ENCODE data around the gene JAG2.

Gene JAG2

DNA sequence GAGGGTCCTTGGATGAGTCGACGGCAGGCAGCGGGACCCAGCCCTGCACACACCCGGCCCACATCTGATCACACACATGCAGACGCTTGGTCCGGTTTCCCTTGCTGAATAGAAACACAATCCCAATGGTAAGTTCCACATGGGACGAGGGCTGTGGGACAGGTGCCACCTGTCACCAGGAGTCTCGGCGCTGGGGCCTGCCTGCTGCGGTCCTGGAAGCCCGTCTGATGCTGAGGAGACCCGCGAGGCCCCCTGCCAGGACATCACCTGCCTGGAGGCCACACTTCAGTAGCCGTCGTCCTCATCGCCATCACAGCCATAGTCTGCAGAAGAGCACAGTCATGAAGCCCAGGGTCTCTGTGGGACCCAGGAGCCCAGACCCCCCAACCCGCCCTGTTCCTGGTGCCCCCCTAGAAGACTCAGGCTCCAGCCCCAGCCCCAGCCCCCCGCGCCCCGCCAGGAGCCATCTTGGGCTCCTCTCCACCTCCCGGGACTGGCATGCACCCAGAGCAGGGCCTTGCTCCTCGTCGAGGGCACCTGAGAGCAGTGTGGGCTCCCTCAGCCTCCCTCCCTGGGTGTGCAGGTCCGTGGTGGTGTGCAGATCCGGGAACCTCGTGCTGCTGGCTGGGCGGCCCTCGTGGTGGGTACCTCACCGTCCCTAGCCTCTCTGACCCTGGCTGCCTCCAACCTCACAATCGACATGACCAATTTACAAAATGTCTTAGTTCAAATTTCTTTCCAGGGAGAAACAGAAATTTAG, 41.9 kb upstream of the JAG2 start:
- Histone ChIP-seq H3K27ac (ENCODE audit: low read depth, low read length) (no peak overlapping the region), H3K4me3 (ENCODE audit: low read depth in 1 of 2, low read length in 2 of 2) (no peak overlapping the region), H3K27me3 (ENCODE audit: control insufficient read depth in 1 of 2, insufficient read depth in 2 of 2, low read length in 2 of 2) (no peaks in the 10 kb centered on the region), H3K36me3 (ENCODE audit: control insufficient read depth in 1 of 2, insufficient read depth in 2 of 2, low read length in 2 of 2) (peaks cover 0 to 14% of the 10 kb centered on the region in 2 donors), H3K9ac (ENCODE audit: low read depth in 1 of 2, low read length in 2 of 2) (no peak overlapping the region), H3K4me1 (ENCODE audit: control insufficient read depth in 1 of 2, insufficient read depth in 2 of 2, low read length in 2 of 2) (peaks cover 0 to 5% of the 10 kb centered on the region in 2 donors), H3K9me3 (ENCODE audit: control insufficient read depth in 1 of 2, low read length in 2 of 2) (no peaks in the 10 kb centered on the region)

DNA sequence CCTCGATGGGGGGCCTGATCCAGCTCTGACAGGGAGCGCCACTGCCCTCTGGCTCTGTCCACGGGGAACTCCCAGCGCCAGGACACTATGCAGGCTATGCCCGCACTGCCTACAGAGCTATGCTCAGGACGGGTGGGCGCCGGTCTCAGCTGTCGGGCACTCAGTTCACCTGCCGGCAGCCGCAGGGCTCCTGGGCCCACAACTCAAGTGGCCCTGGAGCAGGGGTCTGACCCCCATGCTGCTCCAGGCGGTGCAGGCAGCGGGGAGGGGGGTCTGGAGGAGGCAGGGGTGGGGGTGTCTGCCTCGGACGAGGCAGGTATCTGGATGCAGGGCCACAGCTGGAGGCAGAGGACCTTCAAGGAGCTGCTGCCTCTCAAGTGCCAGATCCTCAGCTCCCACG, 41.1 kb upstream of the JAG2 start:
- H3K9me3 ChIP-seq (ENCODE audit: control insufficient read depth in 1 of 2, low read length in 2 of 2) = no peaks in the 10 kb centered on the region
- H3K9ac ChIP-seq (ENCODE audit: low read depth in 1 of 2, low read length in 2 of 2) = no peak overlapping the region
- H3K27me3 ChIP-seq (ENCODE audit: control insufficient read depth in 1 of 2, insufficient read depth in 2 of 2, low read length in 2 of 2) = no peaks in the 10 kb centered on the region
- peaks cover 0 to 8% of the 10 kb centered on the region in 2 donors for H3K36me3 ChIP-seq (ENCODE audit: control insufficient read depth in 1 of 2, insufficient read depth in 2 of 2, low read length in 2 of 2)
- peaks cover 3 to 9% of the 10 kb centered on the region in 2 donors for H3K4me1 ChIP-seq (ENCODE audit: control insufficient read depth in 1 of 2, insufficient read depth in 2 of 2, low read length in 2 of 2)
- H3K27ac ChIP-seq (ENCODE audit: low read depth, low read length) = no peak overlapping the region
- no peak overlapping the region for H3K4me3 ChIP-seq (ENCODE audit: low read depth in 1 of 2, low read length in 2 of 2)

DNA sequence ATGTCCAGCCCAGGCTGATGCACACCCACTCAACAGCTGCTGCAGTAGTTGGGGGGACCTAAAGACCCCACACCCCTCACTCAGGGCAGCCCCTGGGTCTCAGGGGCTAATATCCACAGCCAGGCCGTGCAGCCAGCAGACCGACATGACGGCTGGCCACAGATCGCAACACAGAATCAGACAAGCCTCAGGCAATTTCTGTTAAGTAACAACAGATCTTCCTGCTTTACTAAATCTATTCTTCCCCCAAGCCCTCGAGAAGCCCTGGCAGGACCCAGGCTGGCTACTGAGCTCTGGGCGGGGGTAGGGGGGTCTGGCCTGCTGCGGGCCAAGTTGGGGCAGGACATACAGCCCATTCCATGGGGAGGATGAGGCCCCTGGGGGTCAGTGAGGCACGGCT, 40.5 kb upstream of the JAG2 start:
- Histone ChIP-seq H3K9me3 (ENCODE audit: control insufficient read depth in 1 of 2, low read length in 2 of 2) (no peaks in the 10 kb centered on the region), H3K4me3 (ENCODE audit: low read depth in 1 of 2, low read length in 2 of 2) (no peak overlapping the region), H3K27ac (ENCODE audit: low read depth, low read length) (no peak overlapping the region), H3K9ac (ENCODE audit: low read depth in 1 of 2, low read length in 2 of 2) (no peak overlapping the region), H3K4me1 (ENCODE audit: control insufficient read depth in 1 of 2, insufficient read depth in 2 of 2, low read length in 2 of 2) (peaks cover 9 to 15% of the 10 kb centered on the region in 2 donors), H3K27me3 (ENCODE audit: control insufficient read depth in 1 of 2, insufficient read depth in 2 of 2, low read length in 2 of 2) (no peaks in the 10 kb centered on the region), H3K36me3 (ENCODE audit: control insufficient read depth in 1 of 2, insufficient read depth in 2 of 2, low read length in 2 of 2) (peaks cover 0 to 8% of the 10 kb centered on the region in 2 donors)

- H3K27me3 ChIP-seq (ENCODE audit: control insufficient read depth in 1 of 2, insufficient read depth in 2 of 2, low read length in 2 of 2) = peaks cover 0 to 3% of the 10 kb centered on the region in 2 donors
- H3K9me3 ChIP-seq (ENCODE audit: control insufficient read depth in 1 of 2, low read length in 2 of 2) = no peaks in the 10 kb centered on the region
- no peak overlapping the region for H3K4me3 ChIP-seq (ENCODE audit: low read depth in 1 of 2, low read length in 2 of 2)
- H3K27ac ChIP-seq (ENCODE audit: low read depth, low read length) = no peak overlapping the region
- H3K9ac ChIP-seq (ENCODE audit: low read depth in 1 of 2, low read length in 2 of 2) = no peak overlapping the region
- peaks cover 0 to 8% of the 10 kb centered on the region in 2 donors for H3K36me3 ChIP-seq (ENCODE audit: control insufficient read depth in 1 of 2, insufficient read depth in 2 of 2, low read length in 2 of 2)
- H3K4me1 ChIP-seq (ENCODE audit: control insufficient read depth in 1 of 2, insufficient read depth in 2 of 2, low read length in 2 of 2) = peaks cover 11 to 19% of the 10 kb centered on the region in 2 donors
Measured at GRCh38 chr14:105208738-105209075, 40.1 kb upstream of the JAG2 start.

GRCh38 chr14:105207996-105208737, 39.6 kb upstream of the JAG2 start:
- Histone ChIP-seq H3K9me3 (ENCODE audit: control insufficient read depth in 1 of 2, low read length in 2 of 2) (no peaks in the 10 kb centered on the region), H3K9ac (ENCODE audit: low read depth in 1 of 2, low read length in 2 of 2) (no peak overlapping the region), H3K36me3 (ENCODE audit: control insufficient read depth in 1 of 2, insufficient read depth in 2 of 2, low read length in 2 of 2) (peaks cover 0 to 5% of the 10 kb centered on the region in 2 donors), H3K4me1 (ENCODE audit: control insufficient read depth in 1 of 2, insufficient read depth in 2 of 2, low read length in 2 of 2) (peaks cover 11 to 21% of the 10 kb centered on the region in 2 donors), H3K4me3 (ENCODE audit: low read depth in 1 of 2, low read length in 2 of 2) (no peak overlapping the region), H3K27ac (ENCODE audit: low read depth, low read length) (no peak overlapping the region), H3K27me3 (ENCODE audit: control insufficient read depth in 1 of 2, insufficient read depth in 2 of 2, low read length in 2 of 2) (peaks cover 0 to 3% of the 10 kb centered on the region in 2 donors)

- Histone ChIP-seq H3K27ac (ENCODE audit: low read depth, low read length) (no peak overlapping the region), H3K9me3 (ENCODE audit: control insufficient read depth in 1 of 2, low read length in 2 of 2) (no peaks in the 10 kb centered on the region), H3K9ac (ENCODE audit: low read depth in 1 of 2, low read length in 2 of 2) (no peak overlapping the region), H3K36me3 (ENCODE audit: control insufficient read depth in 1 of 2, insufficient read depth in 2 of 2, low read length in 2 of 2) (peaks cover 0 to 5% of the 10 kb centered on the region in 2 donors), H3K27me3 (ENCODE audit: control insufficient read depth in 1 of 2, insufficient read depth in 2 of 2, low read length in 2 of 2) (peaks cover 0 to 6% of the 10 kb centered on the region in 2 donors), H3K4me1 (ENCODE audit: control insufficient read depth in 1 of 2, insufficient read depth in 2 of 2, low read length in 2 of 2) (peaks cover 14 to 23% of the 10 kb centered on the region in 2 donors), H3K4me3 (ENCODE audit: low read depth in 1 of 2, low read length in 2 of 2) (no peak overlapping the region)
Measured at GRCh38 chr14:105207460-105207901, 38.9 kb upstream of the JAG2 start.

DNA sequence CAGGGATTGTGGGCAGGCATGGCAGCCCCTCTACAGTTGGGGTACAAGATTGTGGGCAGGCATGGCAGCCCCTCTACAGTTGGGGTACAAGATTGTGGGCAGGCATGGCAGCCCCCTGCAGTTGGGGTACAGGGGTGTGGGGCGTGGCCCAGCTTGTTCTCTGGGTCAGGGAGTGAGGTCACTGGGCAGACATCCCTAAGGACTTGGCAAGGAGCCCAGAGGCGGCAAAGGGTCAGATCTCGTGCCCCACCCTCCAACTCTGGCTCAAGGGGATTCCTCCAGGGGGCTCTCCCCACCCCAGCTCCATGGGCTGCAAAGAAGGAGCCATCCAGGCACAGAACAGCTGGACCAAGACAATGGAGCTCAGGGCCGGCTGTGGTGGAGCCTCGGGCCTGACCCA, 38.3 kb upstream of the JAG2 start:
- Histone ChIP-seq H3K4me1 (ENCODE audit: control insufficient read depth in 1 of 2, insufficient read depth in 2 of 2, low read length in 2 of 2) (peaks cover 14 to 23% of the 10 kb centered on the region in 2 donors), H3K36me3 (ENCODE audit: control insufficient read depth in 1 of 2, insufficient read depth in 2 of 2, low read length in 2 of 2) (peaks cover 0 to 5% of the 10 kb centered on the region in 2 donors), H3K27me3 (ENCODE audit: control insufficient read depth in 1 of 2, insufficient read depth in 2 of 2, low read length in 2 of 2) (peaks cover 5 to 7% of the 10 kb centered on the region in 2 donors), H3K9me3 (ENCODE audit: control insufficient read depth in 1 of 2, low read length in 2 of 2) (no peaks in the 10 kb centered on the region), H3K4me3 (ENCODE audit: low read depth in 1 of 2, low read length in 2 of 2) (no peak overlapping the region), H3K9ac (ENCODE audit: low read depth in 1 of 2, low read length in 2 of 2) (no peak overlapping the region), H3K27ac (ENCODE audit: low read depth, low read length) (no peak overlapping the region)

DNA sequence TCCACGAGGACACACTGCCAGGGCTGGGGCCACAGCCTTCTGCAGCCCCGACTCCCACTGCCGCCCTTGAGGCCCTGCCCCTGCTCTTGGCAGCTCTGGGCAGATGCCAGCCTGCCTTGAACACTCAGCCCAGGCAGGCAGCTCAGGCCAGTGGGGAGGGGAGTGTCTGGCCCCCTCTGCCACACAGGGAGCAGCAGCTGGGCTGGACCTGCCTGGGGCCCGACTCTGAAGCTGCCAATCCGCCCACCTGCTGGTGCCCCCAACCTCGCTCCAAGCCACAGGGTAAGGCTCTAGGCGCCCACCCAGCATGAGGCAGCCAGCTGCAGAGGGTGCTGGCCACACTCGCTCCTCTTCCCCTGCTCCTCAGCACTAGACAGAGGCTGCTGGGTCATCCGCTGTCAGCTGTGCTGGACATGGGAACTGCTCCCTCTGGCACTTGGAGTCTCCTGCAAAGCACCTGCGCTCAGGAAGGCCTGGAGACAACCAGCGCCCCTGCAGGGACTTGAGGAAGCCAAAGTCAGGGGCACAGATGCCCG, 37.2 kb upstream of the JAG2 start:
- Histone ChIP-seq H3K36me3 (ENCODE audit: control insufficient read depth in 1 of 2, insufficient read depth in 2 of 2, low read length in 2 of 2) (peaks cover 0 to 5% of the 10 kb centered on the region in 2 donors), H3K9ac (ENCODE audit: low read depth in 1 of 2, low read length in 2 of 2) (no peak overlapping the region), H3K4me3 (ENCODE audit: low read depth in 1 of 2, low read length in 2 of 2) (no peak overlapping the region), H3K9me3 (ENCODE audit: control insufficient read depth in 1 of 2, low read length in 2 of 2) (no peaks in the 10 kb centered on the region), H3K4me1 (ENCODE audit: control insufficient read depth in 1 of 2, insufficient read depth in 2 of 2, low read length in 2 of 2) (peaks cover 14 to 23% of the 10 kb centered on the region in 2 donors), H3K27me3 (ENCODE audit: control insufficient read depth in 1 of 2, insufficient read depth in 2 of 2, low read length in 2 of 2) (peaks cover 16 to 18% of the 10 kb centered on the region in 2 donors), H3K27ac (ENCODE audit: low read depth, low read length) (no peak overlapping the region)

- Histone ChIP-seq H3K4me3 (ENCODE audit: low read depth in 1 of 2, low read length in 2 of 2) (no peak overlapping the region), H3K27ac (ENCODE audit: low read depth, low read length) (no peak overlapping the region), H3K4me1 (ENCODE audit: control insufficient read depth in 1 of 2, insufficient read depth in 2 of 2, low read length in 2 of 2) (peaks cover 14 to 23% of the 10 kb centered on the region in 2 donors), H3K27me3 (ENCODE audit: control insufficient read depth in 1 of 2, insufficient read depth in 2 of 2, low read length in 2 of 2) (peaks cover 19% of the 10 kb centered on the region in 2 donors), H3K36me3 (ENCODE audit: control insufficient read depth in 1 of 2, insufficient read depth in 2 of 2, low read length in 2 of 2) (peaks cover 0 to 3% of the 10 kb centered on the region in 2 donors), H3K9me3 (ENCODE audit: control insufficient read depth in 1 of 2, low read length in 2 of 2) (no peaks in the 10 kb centered on the region), H3K9ac (ENCODE audit: low read depth in 1 of 2, low read length in 2 of 2) (no peak overlapping the region)
Measured at GRCh38 chr14:105204931-105205672, 36.5 kb upstream of the JAG2 start.

All from duodenal mucosa (tissue), 2 donors.